ENCODE results near the gene RGS16. TPM values are rescaled to one million over a fixed set of nuclear protein-coding genes. Genes with fewer than 3 reads are reported as not detected.

The RGS16 gene
- total RNA-seq, 2 donors from 2014 or later: 1.5 to 1.9 TPM

- TF ChIP-seq CTCF (IDR thresholded peaks at IDR 0.05): no peak
- no peak for TF ChIP-seq POLR2A (IDR thresholded peaks at IDR 0.05)
- no peak for TF ChIP-seq POLR2AphosphoS5 (IDR thresholded peaks at IDR 0.05)
- Histone ChIP-seq H3K4me3 (no peak overlapping the region), H3K36me3 (no peaks in the 10 kb centered on the region), H3K9me3 (no peaks in the 10 kb centered on the region), H3K4me1 (replicated peaks) (no peaks in the 10 kb centered on the region), H3K27ac (no peak overlapping the region), H3K27me3 (replicated peaks; ENCODE audit: insufficient read depth) (no peaks in the 10 kb centered on the region)
- intact Hi-C loops (cut with DNase I): no loop called here
- DNase-seq (ENCODE audit: low spot score): no peak
Measured at GRCh38 chr1:182631053-182631677, 27.0 kb upstream of the RGS16 start.

- no peak overlapping the region for H3K27ac ChIP-seq
- no peak for DNase-seq (ENCODE audit: low spot score)
- H3K9me3 ChIP-seq: no peaks in the 10 kb centered on the region
- H3K4me3 ChIP-seq: no peak overlapping the region
- 56% methylated on average over 1 of the region's 1 CpG for WGBS
- no peak for TF ChIP-seq POLR2AphosphoS5 (IDR thresholded peaks at IDR 0.05)
- no peak for TF ChIP-seq CTCF (IDR thresholded peaks at IDR 0.05)
- no peak for TF ChIP-seq POLR2A (IDR thresholded peaks at IDR 0.05)
- no peaks in the 10 kb centered on the region for H3K36me3 ChIP-seq
- H3K27me3 ChIP-seq (replicated peaks; ENCODE audit: insufficient read depth): no peaks in the 10 kb centered on the region
- intact Hi-C loops (cut with DNase I): no loop called here
- H3K4me1 ChIP-seq (replicated peaks): no peaks in the 10 kb centered on the region
Measured at GRCh38 chr1:182630586-182630985, 26.4 kb upstream of the RGS16 start.

- intact Hi-C loops (cut with DNase I): no loop called here
Measured at GRCh38 chr1:182629499-182630096, 25.4 kb upstream of the RGS16 start.

GRCh38 chr1:182629080-182629479, 24.9 kb upstream of the RGS16 start:
- DNase-seq (ENCODE audit: low spot score): no peak
- Histone ChIP-seq H3K27ac (no peak overlapping the region), H3K4me1 (replicated peaks) (no peaks in the 10 kb centered on the region), H3K36me3 (no peaks in the 10 kb centered on the region), H3K9me3 (no peaks in the 10 kb centered on the region), H3K27me3 (replicated peaks; ENCODE audit: insufficient read depth) (no peaks in the 10 kb centered on the region), H3K4me3 (no peak overlapping the region)
- intact Hi-C loops (cut with DNase I): no loop called here
- 57% methylated on average over 2 of the region's 2 CpGs for WGBS
- TF ChIP-seq POLR2A (IDR thresholded peaks at IDR 0.05): no peak
- TF ChIP-seq POLR2AphosphoS5 (IDR thresholded peaks at IDR 0.05): no peak
- no peak for TF ChIP-seq CTCF (IDR thresholded peaks at IDR 0.05)

More at GRCh38 chr1:182629499-182630096, 25.4 kb upstream of the RGS16 start:
- no peak for DNase-seq (ENCODE audit: low spot score)
- no peak for TF ChIP-seq CTCF (IDR thresholded peaks at IDR 0.05)
- no peak for TF ChIP-seq POLR2AphosphoS5 (IDR thresholded peaks at IDR 0.05)
- TF ChIP-seq POLR2A (IDR thresholded peaks at IDR 0.05): no peak
- no peaks in the 10 kb centered on the region for H3K9me3 ChIP-seq
- H3K27ac ChIP-seq: no peak overlapping the region
- no peaks in the 10 kb centered on the region for H3K4me1 ChIP-seq (replicated peaks)
- no peaks in the 10 kb centered on the region for H3K36me3 ChIP-seq
- no peak overlapping the region for H3K4me3 ChIP-seq
- H3K27me3 ChIP-seq (replicated peaks; ENCODE audit: insufficient read depth): no peaks in the 10 kb centered on the region
- 85% methylated on average over 3 of the region's 3 CpGs for WGBS

- Histone ChIP-seq H3K4me3 (no peak overlapping the region), H3K36me3 (no peaks in the 10 kb centered on the region), H3K27ac (no peak overlapping the region), H3K4me1 (replicated peaks) (no peaks in the 10 kb centered on the region), H3K27me3 (replicated peaks; ENCODE audit: insufficient read depth) (no peaks in the 10 kb centered on the region), H3K9me3 (no peaks in the 10 kb centered on the region)
- DNase-seq (ENCODE audit: low spot score): no peak
- intact Hi-C loops (cut with DNase I): no loop called here
- 100% methylated on average over 1 of the region's 1 CpG for WGBS
- TF ChIP-seq CTCF (IDR thresholded peaks at IDR 0.05): no peak
- TF ChIP-seq POLR2A (IDR thresholded peaks at IDR 0.05): no peak
- no peak for TF ChIP-seq POLR2AphosphoS5 (IDR thresholded peaks at IDR 0.05)
Measured at GRCh38 chr1:182628657-182629056, 24.5 kb upstream of the RGS16 start.

Data from prostate gland (tissue), 2 donors.